K562 (cell line): ENCODE measurements around the gene VPS13D. TPM values are rescaled to one million over a fixed set of nuclear protein-coding genes. Genes with fewer than 3 reads are reported as not detected.
A peak's percentile ranks its signal among the peaks of the same experiment; 100 is the strongest.

Experiments
- ATAC-seq: fragments of 200-7000 bp; cut with Tn5 transposase; 3 replicates; pipeline ENCODE4 v1.9.1; 2020; ENCODE audit warnings: moderate library complexity
- BruUV-seq: library from RNA; stranded (reverse); fragments of 400-500 nt; replicated peaks from 2 replicates; lab custom pipeline; 2021; lab: Mats Ljungman, UMichigan
- CTCF ChIA-PET: fragments of 300-600 bp; formaldehyde crosslinking; extraction: SDS; loops from one replicate; lab custom pipeline; 2021; ENCODE audit warnings: low intra/inter-chr PET ratio; lab: Yijun Ruan, JAX
- POLR2A ChIA-PET: fragments of 300-600, 350-650 bp; sonication (Branson Sonifier 250); formaldehyde crosslinking; extraction: SDS; loops from one replicate; lab custom pipeline; 2021; ENCODE audit warnings: antibody characterized with exemption, inconsistent platforms; lab: Yijun Ruan, JAX
- DNase-seq, 4 experiments: peaks; one replicate each; pipeline versions ENCODE4 v3.0.0 to v3.0.0-alpha.2; 2011 to 2018; ENCODE audit warnings: low spot score in 3 of 4, mixed read lengths in 3 of 4; ENCODE audit errors: extremely low read depth in 1 of 4
- FAIRE-seq: peaks from 2 replicates; lab custom pipeline; 2011; peaks lifted over from hg19 to GRCh38; lab: Jason Lieb, UNC
- H2AFZ ChIP-seq: 2 replicates; pipeline ENCODE4 v1.6.0; 2011; ENCODE audit warnings: low read depth, low read length, control low read depth, inconsistent platforms
- H3K27ac ChIP-seq: fragments of 200-600 bp; 3 replicates; pipeline ENCODE4 v1.8.0; 2011; ENCODE audit warnings: low read depth, mild to moderate bottlenecking, control low read depth, inconsistent platforms, low read length, moderate library complexity, mixed read lengths; ENCODE audit errors: extremely low read depth
- H3K27me3 ChIP-seq, 2 experiments: fragments of 300-600 bp in 1 of 2; 2 replicates in 1 of 2; 3 replicates in 1 of 2; pipeline versions ENCODE4 v1.6.0 to v1.8.0; 2011; ENCODE audit warnings: inconsistent platforms in 2 of 2, low read length in 2 of 2, mild to moderate bottlenecking in 1 of 2, mixed read lengths in 1 of 2, moderate library complexity in 1 of 2; ENCODE audit not compliant: control insufficient read depth in 2 of 2, insufficient read depth in 2 of 2
- H3K36me3 ChIP-seq: fragments of 300-600 bp; 3 replicates; pipeline ENCODE4 v1.8.0; 2011; ENCODE audit warnings: mild to moderate bottlenecking, low read length, inconsistent platforms; ENCODE audit not compliant: control insufficient read depth, insufficient read depth
- H3K4me1 ChIP-seq, 2 experiments: fragments of 200-600 bp in 1 of 2; replicated peaks in 1 of 2; 2 replicates in 1 of 2; 3 replicates in 1 of 2; pipeline versions ENCODE4 v1.5.1 to v1.8.0; 2011; ENCODE audit warnings: inconsistent platforms in 2 of 2, low read length in 2 of 2, mild to moderate bottlenecking in 1 of 2, mixed read lengths in 1 of 2, moderate library complexity in 1 of 2; ENCODE audit not compliant: control insufficient read depth in 2 of 2, insufficient read depth in 2 of 2
- H3K4me2 ChIP-seq: 2 replicates; pipeline ENCODE4 v1.6.1; 2011; ENCODE audit warnings: low read length, control low read depth, inconsistent platforms, mixed read lengths; ENCODE audit not compliant: insufficient read depth
- H3K4me3 ChIP-seq: fragments of 200-600 bp; sonication (generic), shearing (Covaris generic); 2 replicates; pipeline ENCODE4 v1.5.1; 2016; ENCODE audit warnings: control low read depth, inconsistent platforms
- H3K79me2 ChIP-seq: fragments of 200-600 bp; 3 replicates; pipeline ENCODE4 v1.8.0; 2011; ENCODE audit warnings: low read length, inconsistent platforms; ENCODE audit not compliant: control insufficient read depth, insufficient read depth
- H3K9ac ChIP-seq, 2 experiments: 2 replicates each; pipeline versions ENCODE4 v1.6.0 to v1.6.1; 2011; ENCODE audit warnings: low read depth in 2 of 2, low read length in 2 of 2, control low read depth in 1 of 2, inconsistent platforms in 1 of 2, mild to moderate bottlenecking in 1 of 2, mixed read lengths in 1 of 2; ENCODE audit not compliant: insufficient read depth in 1 of 2
- H3K9me1 ChIP-seq: one replicate; pipeline ENCODE4 v1.6.0; 2011; ENCODE audit warnings: inconsistent platforms, mild to moderate bottlenecking, low read length, moderate library complexity; ENCODE audit not compliant: control insufficient read depth, insufficient read depth
- H3K9me3 ChIP-seq: replicated peaks from 2 replicates; pipeline ENCODE4 v1.5.1; 2011; ENCODE audit warnings: low read depth, low read length, inconsistent platforms; ENCODE audit not compliant: control insufficient read depth, insufficient read depth
- H4K20me1 ChIP-seq: replicated peaks from 2 replicates; pipeline ENCODE4 v1.6.1; 2011; ENCODE audit warnings: low read length, inconsistent platforms, mixed read lengths; ENCODE audit not compliant: control insufficient read depth, insufficient read depth
- ELK3 ChIP-seq: fragments of 450-650 bp; formaldehyde crosslinking; IDR thresholded peaks from 2 replicates; pipeline ENCODE4 v1.4.0; 2020; ENCODE audit warnings: mild to moderate bottlenecking
- HMG20A ChIP-seq: fragments of 450-650 bp; formaldehyde crosslinking; conservative IDR thresholded peaks from 2 replicates; pipeline ENCODE4 v1.4.0; 2020; ENCODE audit warnings: mild to moderate bottlenecking, mixed read lengths
- MBD1 ChIP-seq: fragments of 250-450 bp; sonication (Bioruptor Pico); IDR thresholded peaks from 2 replicates; pipeline ENCODE4 v1.8.0; 2022; ENCODE audit warnings: inconsistent platforms
- SOX6 ChIP-seq: fragments of 450-650 bp; IDR thresholded peaks from 2 replicates; pipeline ENCODE4 v1.6.1; 2014; ENCODE audit warnings: mild to moderate bottlenecking
- ZNF324 ChIP-seq: fragments of 250-450 bp; sonication (Bioruptor Pico); IDR thresholded peaks from 2 replicates; pipeline ENCODE4 v1.4.0; 2020; ENCODE audit warnings: mild to moderate bottlenecking
- ZNF586 ChIP-seq: fragments of 450-650 bp; formaldehyde crosslinking; conservative IDR thresholded peaks from 2 replicates; pipeline ENCODE4 v1.4.0; 2020; ENCODE audit warnings: mild to moderate bottlenecking, moderate library complexity
- WGBS: fragments of 100-300 bp; shearing (Covaris generic); methylation state at CpG from one replicate; pipeline ENCODE4 v1.1.6; 2016; ENCODE audit warnings: low coverage, mixed read lengths; ENCODE audit not compliant: insufficient coverage; ENCODE audit errors: missing lambda C conversion rate; 5-methylcytosine and 5-hydroxymethylcytosine counted together
- in situ Hi-C: fragments of 300-500 bp; cut with MboI; formaldehyde crosslinking; loops from 4 replicates; pipeline ENCODE4 v1.15.0; 2018; ENCODE audit warnings: inconsistent platforms, mixed read lengths
- intact Hi-C: fragments of 100-400 bp; cut with micrococcal nuclease; formaldehyde crosslinking; loops from 2 replicates; pipeline ENCODE4 v1.14.2; 2022
- polyA plus RNA-seq, 8 experiments: library from polyadenylated mRNA; depleted of rRNA in 4 of 8; stranded (reverse) in 5 of 8; unstranded in 3 of 8; fragments of >200 nt; fragmentation: Nextera tagmentation in 2 of 8; fragmentation: Illumina TruSeq in 1 of 8; extraction: Ambion mirVana in 2 of 8; extraction: Trizol in 1 of 8; gene quantifications; 2 replicates each; pipeline versions ENCODE4 v1.2.1 to v1.2.3, GENCODE V29; 2011 to 2014; ENCODE audit warnings: inconsistent platforms in 1 of 8, missing spikeins in 1 of 8
- total RNA-seq, 7 experiments: library from RNA; depleted of rRNA in 6 of 7; stranded (reverse); fragments of >200 nt in 6 of 7; fragmentation: Illumina TruSeq in 2 of 7; extraction: Trizol in 2 of 7; gene quantifications; 2 replicates each; pipeline versions ENCODE4 v1.2.1 to v1.2.3, GENCODE V29; 2011 to 2021; ENCODE audit warnings: low replicate concordance in 1 of 7

VPS13D gene
- total and polyA plus RNA-seq, 9 of the 15 experiments (the other 6 are each of a cell fraction or from before 2014, with no cell fraction given): 6.1 to 51.5 (median 38.5) TPM

GRCh38 chr1:12556368-12556930, 326.6 kb downstream of the VPS13D start:
- WGBS: 47% methylated on average over 8 of the region's 9 CpGs
- H4K20me1 ChIP-seq: no peaks in the 10 kb centered on the region
- ChIA-PET POLR2A (interaction anchor here (1.0 to 1.4 kb wide), 4 partner anchors 15 to 80 kb away, joined by 4 to 6 read pairs (median 4); no protein-coding TSS in a partner anchor), CTCF (no interaction called here)
- in situ Hi-C loops (no loop called here), intact Hi-C loops (no loop called here)
- ATAC-seq (no peak), DNase-seq (peak in 1 of 4 experiments; percentile 19), FAIRE-seq (no peak)
- no peak for TF ChIP-seq ZNF324 (CRISPR knock-in tag)
- no peak for TF ChIP-seq SOX6
- no peak for TF ChIP-seq MBD1 (CRISPR knock-in tag)
- TF ChIP-seq HMG20A (CRISPR knock-in tag): no peak
- TF ChIP-seq ZNF586 (CRISPR knock-in tag): no peak
- no peak for TF ChIP-seq ELK3 (CRISPR knock-in tag)
- no peaks in the 10 kb centered on the region for H3K9me1 ChIP-seq
- H3K9ac ChIP-seq: peak overlapping the region in 1 of 2 experiments; percentile 84; a peak in 2 of 4 replicates
- H3K4me2 ChIP-seq: no peak overlapping the region
- H3K4me3 ChIP-seq: no peak overlapping the region
- H3K9me3 ChIP-seq: no peaks in the 10 kb centered on the region; the same call in 1 of the 2 replicates
- no peaks in the 10 kb centered on the region for H3K27me3 ChIP-seq
- BruUV-seq: no TSS peak
- H3K79me2 ChIP-seq: no peaks in the 10 kb centered on the region
- H3K36me3 ChIP-seq: no peaks in the 10 kb centered on the region
- peak overlapping the region; percentile 83 for H2AFZ ChIP-seq
- no peak overlapping the region for H3K27ac ChIP-seq
- peaks cover 3 to 41% of the 10 kb centered on the region in 2 experiments; a peak in 4 of 5 replicates for H3K4me1 ChIP-seq
